ENCODE results near the gene ZNF219.

The ZNF219 gene

DNA sequence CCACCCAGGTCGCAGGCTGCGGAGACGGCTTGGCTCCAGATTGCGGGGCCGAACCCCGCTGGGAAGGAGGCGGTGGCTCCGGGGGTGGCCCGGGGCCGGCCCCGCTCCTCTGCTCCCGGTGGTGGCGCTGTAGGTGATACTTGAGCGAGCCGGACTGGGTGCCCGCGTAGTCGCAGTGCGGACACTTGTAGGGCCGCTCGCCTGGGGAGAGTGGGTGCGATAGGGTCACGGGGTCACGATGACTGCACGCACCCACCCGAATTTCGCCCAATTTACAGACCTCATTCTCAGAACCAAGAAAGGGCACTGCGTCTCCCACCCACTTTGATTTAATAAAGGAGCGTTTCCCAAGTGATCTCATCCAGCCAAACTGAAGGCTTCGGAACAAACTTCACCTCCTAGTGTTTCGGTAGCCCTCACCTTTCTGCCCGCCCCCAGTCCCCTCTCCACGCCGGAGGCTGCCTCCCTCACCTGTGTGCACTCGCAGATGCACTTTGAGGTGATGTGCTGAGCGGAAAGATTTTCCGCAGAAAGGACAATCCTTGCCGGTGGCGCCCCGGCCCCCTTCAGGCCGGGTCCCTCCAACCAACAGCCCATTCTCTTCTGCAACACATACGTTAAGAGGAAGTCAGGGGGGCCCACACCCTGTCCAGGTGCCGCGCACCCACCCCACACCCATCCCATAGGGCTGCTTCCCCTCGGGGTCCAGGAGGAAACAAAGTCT is 7.4 kb downstream of the ZNF219 start:
- in situ Hi-C loops (cut with HindIII; ENCODE audit: low pct_ligation_motif_present, low pct_unique_long_range_greater_than_20kb, low sequenced_read_pairs) = no loop called here

DNA sequence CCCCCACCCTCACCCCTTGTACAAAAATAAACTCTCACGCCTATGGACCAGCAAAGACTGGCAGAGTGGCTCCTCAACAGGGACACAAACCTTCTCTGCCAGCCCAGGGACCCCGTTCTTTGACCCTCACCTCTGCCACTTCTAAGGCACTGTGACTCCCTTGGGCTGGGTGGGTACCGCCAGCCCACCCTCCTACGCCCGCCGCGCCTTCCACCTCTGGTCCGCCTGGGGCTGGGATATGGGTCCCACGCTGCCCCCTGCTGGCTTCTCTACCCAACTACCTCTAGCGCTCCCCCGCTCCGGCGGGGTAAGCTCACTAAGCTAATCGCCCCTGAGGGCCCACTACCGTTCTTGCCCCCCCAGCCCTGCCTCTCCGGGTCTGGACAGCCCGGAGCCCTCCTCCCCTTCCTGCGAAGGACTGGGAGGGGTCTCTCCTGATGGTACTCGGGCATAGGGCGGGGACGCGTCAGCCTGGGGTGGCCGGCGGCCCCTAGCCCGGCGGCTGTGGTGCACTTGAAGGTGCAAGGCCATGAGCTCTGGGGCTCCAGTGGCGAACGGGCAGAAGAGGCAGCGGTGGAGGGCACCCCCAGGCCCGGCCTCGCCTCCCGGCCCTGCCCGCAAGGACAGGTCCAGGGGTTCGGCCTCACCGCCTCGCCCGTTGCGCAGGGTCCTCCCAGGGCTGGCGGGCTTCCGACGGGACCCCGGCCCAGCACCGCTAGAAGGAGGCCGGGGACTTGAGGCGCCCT is 8.1 kb downstream of the ZNF219 start:
- in situ Hi-C loops (cut with HindIII; ENCODE audit: low pct_ligation_motif_present, low pct_unique_long_range_greater_than_20kb, low sequenced_read_pairs) = no loop called here
- no peak for DNase-seq

More for the DNA sequence above, 7.4 kb downstream of the ZNF219 start:
- no peak for DNase-seq

DNA sequence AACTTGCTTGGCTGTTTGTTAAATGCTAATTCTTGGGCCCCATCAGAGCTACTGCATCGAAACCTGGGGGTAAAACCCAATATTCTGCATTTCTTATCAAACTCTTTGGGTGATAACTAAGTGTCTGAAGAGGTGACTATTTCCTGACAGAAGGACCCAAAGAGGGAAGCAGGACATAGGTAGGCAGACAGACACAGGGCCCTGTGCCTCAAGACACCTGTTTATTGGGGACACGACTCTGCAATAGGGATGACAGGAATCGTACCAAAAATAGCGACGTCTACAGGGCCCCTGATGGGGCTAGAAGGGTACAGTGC is 8.6 kb downstream of the ZNF219 start:
- no peak for DNase-seq
- in situ Hi-C loops (cut with HindIII; ENCODE audit: low pct_ligation_motif_present, low pct_unique_long_range_greater_than_20kb, low sequenced_read_pairs) = no loop called here

- DNase-seq = no peak
- in situ Hi-C loops (cut with HindIII; ENCODE audit: low pct_ligation_motif_present, low pct_unique_long_range_greater_than_20kb, low sequenced_read_pairs) = no loop called here
Observed at GRCh38 chr14:21089271-21089670, 9.2 kb downstream of the ZNF219 start.

DNA sequence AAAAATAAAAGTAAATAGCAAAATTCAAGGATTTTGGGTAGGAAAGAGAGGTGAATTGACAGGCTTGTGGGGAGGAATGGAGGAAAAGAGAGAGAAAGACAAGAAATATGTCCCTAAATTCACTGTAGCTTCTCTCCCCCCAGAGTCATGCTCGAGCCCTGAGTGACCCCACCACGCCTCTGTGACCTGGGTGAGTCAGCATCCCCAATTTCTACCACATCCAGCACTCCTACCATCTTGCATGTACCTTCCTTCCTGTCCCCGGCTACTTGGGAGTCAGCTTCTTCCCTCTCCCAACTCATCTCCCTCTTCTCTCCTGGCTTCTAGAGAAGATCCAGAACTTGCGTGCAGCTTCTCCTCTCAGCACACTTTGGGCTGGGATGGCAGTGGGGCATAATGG is 9.8 kb downstream of the ZNF219 start:
- no peak for DNase-seq
- in situ Hi-C loops (cut with HindIII; ENCODE audit: low pct_ligation_motif_present, low pct_unique_long_range_greater_than_20kb, low sequenced_read_pairs) = no loop called here

- in situ Hi-C loops (cut with HindIII; ENCODE audit: low pct_ligation_motif_present, low pct_unique_long_range_greater_than_20kb, low sequenced_read_pairs) = no loop called here
- DNase-seq = peak; percentile 71
Observed at GRCh38 chr14:21087294-21088091, 11.0 kb downstream of the ZNF219 start.

- no peak for DNase-seq
- in situ Hi-C loops (cut with HindIII; ENCODE audit: low pct_ligation_motif_present, low pct_unique_long_range_greater_than_20kb, low sequenced_read_pairs) = no loop called here
Observed at GRCh38 chr14:21086908-21087293, 11.6 kb downstream of the ZNF219 start.

DNA sequence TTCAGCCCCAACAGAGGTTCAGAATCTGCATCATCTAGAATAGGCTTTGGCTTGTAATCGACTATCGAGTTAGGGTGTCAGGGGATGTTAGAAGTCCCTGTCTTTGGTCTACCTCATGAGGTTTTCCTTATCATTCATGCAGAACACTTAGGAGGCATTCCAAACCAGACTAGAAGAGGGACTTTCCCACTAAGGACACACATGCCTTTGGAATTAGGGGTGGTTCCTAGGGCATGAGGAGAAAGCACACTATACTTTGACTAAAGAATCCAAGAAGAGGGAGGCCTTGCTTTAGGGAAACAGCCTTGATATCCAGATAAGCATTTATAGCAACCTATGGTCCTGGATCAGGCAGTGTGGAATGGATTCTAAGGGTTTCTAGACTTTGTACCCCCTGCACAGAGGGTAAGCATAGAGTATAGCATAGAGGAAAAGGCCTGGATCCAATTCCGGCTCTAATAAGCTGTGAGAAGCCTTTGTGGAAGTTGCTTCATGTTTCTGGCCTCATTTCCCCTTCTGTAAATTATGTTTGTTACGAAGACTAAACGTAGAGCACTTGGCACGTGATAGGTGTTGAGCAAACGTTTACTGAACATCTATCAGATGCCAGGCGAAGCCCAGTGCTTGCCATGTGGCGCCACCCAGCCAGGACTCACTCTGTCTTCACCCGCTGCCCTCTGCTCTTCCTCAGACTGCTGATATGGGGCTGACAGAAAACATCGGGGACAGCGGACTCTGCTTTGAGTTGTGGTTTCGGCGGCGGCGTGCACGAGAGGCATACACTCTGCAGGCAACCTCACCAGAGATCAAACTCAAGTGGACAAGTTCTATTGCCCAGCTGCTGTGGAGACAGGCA is 13.2 kb downstream of the ZNF219 start:
- in situ Hi-C loops (cut with HindIII; ENCODE audit: low pct_ligation_motif_present, low pct_unique_long_range_greater_than_20kb, low sequenced_read_pairs) = no loop called here
- peak; percentile 86 for DNase-seq

DNA sequence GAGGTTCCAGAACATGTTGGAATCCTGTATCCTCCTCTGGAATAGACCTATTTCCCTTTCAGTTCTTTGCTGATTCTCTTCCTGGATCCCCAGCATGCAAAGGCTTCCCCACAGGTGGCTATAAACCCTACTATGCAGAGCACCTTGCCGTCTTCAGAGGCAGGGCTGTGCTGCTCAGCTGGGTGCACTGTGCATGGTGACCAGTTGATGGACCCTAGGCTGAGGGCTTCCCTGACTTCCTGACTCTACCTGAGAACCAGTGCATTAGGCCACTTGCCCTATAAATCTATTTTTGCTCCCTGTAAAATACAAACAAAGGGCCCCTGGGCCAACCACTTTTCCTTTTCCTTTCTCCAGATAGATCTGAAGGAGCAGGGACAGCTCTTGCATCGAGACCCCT is 14.1 kb downstream of the ZNF219 start:
- in situ Hi-C loops (cut with HindIII; ENCODE audit: low pct_ligation_motif_present, low pct_unique_long_range_greater_than_20kb, low sequenced_read_pairs) = no loop called here

GRCh38 chr14:21083565-21084325 is 14.7 kb downstream of the ZNF219 start:
- in situ Hi-C loops (cut with HindIII; ENCODE audit: low pct_ligation_motif_present, low pct_unique_long_range_greater_than_20kb, low sequenced_read_pairs) = no loop called here
- no peak for DNase-seq

More for the DNA sequence above, 14.1 kb downstream of the ZNF219 start:
- DNase-seq = no peak

- in situ Hi-C loops (cut with HindIII; ENCODE audit: low pct_ligation_motif_present, low pct_unique_long_range_greater_than_20kb, low sequenced_read_pairs) = no loop called here
- DNase-seq = no peak
Observed at GRCh38 chr14:21081521-21082142, 16.8 kb downstream of the ZNF219 start.

- no peak for DNase-seq
Observed at GRCh38 chr14:21078726-21079125, 19.7 kb downstream of the ZNF219 start.

DNA sequence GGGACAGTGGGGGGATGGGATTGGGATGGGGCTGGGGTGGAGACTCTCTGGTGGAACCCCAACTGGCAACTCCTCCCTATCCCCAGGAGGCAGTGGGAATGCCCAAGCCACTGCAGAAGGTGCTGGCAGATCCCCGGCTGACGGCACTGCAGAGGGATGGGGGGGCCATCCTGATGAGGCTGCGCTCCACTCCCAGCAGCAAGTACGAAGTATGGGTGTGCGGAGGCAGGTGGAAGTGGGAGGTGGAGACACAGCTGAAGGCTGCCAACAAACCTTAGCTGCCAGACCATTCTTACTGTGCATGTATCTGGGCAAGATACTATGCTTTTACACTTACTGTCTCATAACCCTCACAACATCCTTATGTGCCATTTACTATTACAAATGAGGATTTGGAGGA is 20.2 kb downstream of the ZNF219 start:
- DNase-seq = no peak
- in situ Hi-C loops (cut with HindIII; ENCODE audit: low pct_ligation_motif_present, low pct_unique_long_range_greater_than_20kb, low sequenced_read_pairs) = no loop called here

More at GRCh38 chr14:21078726-21079125, 19.7 kb downstream of the ZNF219 start:
- in situ Hi-C loops (cut with HindIII; ENCODE audit: low pct_ligation_motif_present, low pct_unique_long_range_greater_than_20kb, low sequenced_read_pairs) = no loop called here

GRCh38 chr14:21077672-21078071 is 20.8 kb downstream of the ZNF219 start:
- in situ Hi-C loops (cut with HindIII; ENCODE audit: low pct_ligation_motif_present, low pct_unique_long_range_greater_than_20kb, low sequenced_read_pairs) = no loop called here
- DNase-seq = no peak

GRCh38 chr14:21075719-21076437 is 22.6 kb downstream of the ZNF219 start:
- in situ Hi-C loops (cut with HindIII; ENCODE audit: low pct_ligation_motif_present, low pct_unique_long_range_greater_than_20kb, low sequenced_read_pairs) = no loop called here
- DNase-seq = no peak

DNA sequence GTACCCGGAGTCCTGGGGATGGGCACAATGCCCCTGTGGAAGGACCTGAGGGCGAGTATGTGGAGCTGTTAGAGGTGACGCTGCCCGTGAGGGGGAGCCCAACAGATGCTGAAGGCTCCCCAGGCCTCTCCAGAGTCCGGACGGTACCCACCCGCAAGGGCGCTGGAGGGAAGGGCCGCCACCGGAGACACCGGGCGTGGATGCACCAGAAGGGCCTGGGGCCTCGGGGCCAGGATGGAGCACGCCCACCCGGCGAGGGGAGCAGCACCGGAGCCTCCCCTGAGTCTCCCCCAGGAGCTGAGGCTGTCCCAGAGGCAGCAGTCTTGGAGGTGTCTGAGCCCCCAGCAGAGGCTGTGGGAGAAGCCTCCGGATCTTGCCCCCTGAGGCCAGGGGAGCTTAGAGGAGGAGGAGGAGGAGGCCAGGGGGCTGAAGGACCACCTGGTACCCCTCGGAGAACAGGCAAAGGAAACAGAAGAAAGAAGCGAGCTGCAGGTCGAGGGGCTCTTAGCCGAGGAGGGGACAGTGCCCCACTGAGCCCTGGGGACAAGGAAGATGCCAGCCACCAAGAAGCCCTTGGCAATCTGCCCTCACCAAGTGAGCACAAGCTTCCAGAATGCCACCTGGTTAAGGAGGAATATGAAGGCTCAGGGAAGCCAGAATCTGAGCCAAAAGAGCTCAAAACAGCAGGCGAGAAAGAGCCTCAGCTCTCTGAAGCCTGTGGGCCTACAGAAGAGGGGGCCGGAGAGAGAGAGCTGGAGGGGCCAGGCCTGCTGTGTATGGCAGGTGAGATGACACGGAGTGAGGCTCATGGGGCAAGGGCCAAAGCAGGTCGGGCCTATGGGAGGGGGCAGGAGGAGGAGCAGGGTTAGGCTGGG is 23.8 kb downstream of the ZNF219 start:
- no peak for DNase-seq
- in situ Hi-C loops (cut with HindIII; ENCODE audit: low pct_ligation_motif_present, low pct_unique_long_range_greater_than_20kb, low sequenced_read_pairs) = no loop called here

All from ACHN (cell line).